Measurements from ENCODE around the gene SCEL. TPM values are rescaled to one million over a fixed set of nuclear protein-coding genes. Genes with fewer than 3 reads are reported as not detected.

The SCEL gene
- total RNA-seq, 1 experiment from 2014 or later, result 0.07 TPM

- Histone ChIP-seq H3K4me3 (replicated peaks in 1 of 2; ENCODE audit: low read depth in 1 of 2, low read length in 2 of 2) (no peak overlapping the region), H3K36me3 (ENCODE audit: control insufficient read depth in 1 of 2, insufficient read depth in 2 of 2, low read length in 2 of 2) (no peaks in the 10 kb centered on the region), H3K4me2 (ENCODE audit: low read length) (no peak overlapping the region), H3K27me3 (ENCODE audit: insufficient read depth, low read length) (peaks cover 8% of the 10 kb centered on the region), H3K9me3 (ENCODE audit: control insufficient read depth in 1 of 2, insufficient read depth in 1 of 2, low read depth in 1 of 2, low read length in 2 of 2) (no peaks in the 10 kb centered on the region), H3K4me1 (ENCODE audit: control insufficient read depth in 1 of 2, insufficient read depth in 2 of 2, low read length in 2 of 2) (no peaks in the 10 kb centered on the region), H4K20me1 (ENCODE audit: insufficient read depth) (no peaks in the 10 kb centered on the region), H3K9me2 (ENCODE audit: insufficient read depth) (no peaks in the 10 kb centered on the region), H2AFZ (ENCODE audit: low read depth, low read length, poor library complexity, severe bottlenecking) (no peak overlapping the region), H3K27ac (ENCODE audit: low read depth, low read length) (no peak overlapping the region), H3K79me2 (ENCODE audit: insufficient read depth, low read length) (no peaks in the 10 kb centered on the region), H3K9ac (ENCODE audit: low read length) (no peak overlapping the region)
- ChIA-PET POLR2A (no interaction called here), CTCF (no interaction called here), RAD21 (ENCODE audit: low non-redundant PET in 1 of 2, low total read pairs in 2 of 2, uncharacterized antibody in 2 of 2, unreplicated experiment in 2 of 2) (no interaction called here)
- intact Hi-C loops (cut with micrococcal nuclease), result loop anchor here (10.0 kb wide), 1 partner anchor 528 kb away; no protein-coding TSS in a partner anchor
- no TSS peak for BruUV-seq (replicated peaks)
- TF ChIP-seq SIN3A (IDR thresholded peaks at IDR 0.05; ENCODE audit: low read depth), result no peak
- no peak for TF ChIP-seq POLR2A (IDR thresholded peaks at IDR 0.05; ENCODE audit: borderline replicate concordance, extremely low read depth, insufficient read depth, insufficient read length)
- TF ChIP-seq FOSL1 (IDR thresholded peaks at IDR 0.05; ENCODE audit: low read depth), result no peak
- no peak for TF ChIP-seq POLR2AphosphoS5 (IDR thresholded peaks at IDR 0.05; ENCODE audit: low read depth, low read length)
- TF ChIP-seq, protein P1, sequence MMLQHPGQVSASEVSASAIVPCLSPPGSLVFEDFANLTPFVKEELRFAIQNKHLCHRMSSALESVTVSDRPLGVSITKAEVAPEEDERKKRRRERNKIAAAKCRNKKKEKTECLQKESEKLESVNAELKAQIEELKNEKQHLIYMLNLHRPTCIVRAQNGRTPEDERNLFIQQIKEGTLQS (IDR thresholded peaks at IDR 0.05), result no peak
- no peak for TF ChIP-seq ZNF274 (IDR thresholded peaks at IDR 0.05; ENCODE audit: low read depth, low read length)
- no peak for TF ChIP-seq MAX (IDR thresholded peaks at IDR 0.05)
- TF ChIP-seq RAD21 (IDR thresholded peaks at IDR 0.05; ENCODE audit: low read depth), result no peak
- no peak for TF ChIP-seq EZH2 (IDR thresholded peaks at IDR 0.05)
- no peak for TF ChIP-seq SP1 (IDR thresholded peaks at IDR 0.05; ENCODE audit: low read depth)
- TF ChIP-seq CBX3 (IDR thresholded peaks at IDR 0.05; ENCODE audit: low read depth), result no peak
- TF ChIP-seq SRF (IDR thresholded peaks at IDR 0.05; ENCODE audit: low read depth), result no peak
- no peak for TF ChIP-seq ZFX (IDR thresholded peaks at IDR 0.05)
- TF ChIP-seq EZH2phosphoT487 (IDR thresholded peaks at IDR 0.05; ENCODE audit: borderline replicate concordance), result no peak
- no peak for TF ChIP-seq TCF7L2 (IDR thresholded peaks at IDR 0.05; ENCODE audit: borderline replicate concordance, extremely low read depth, insufficient read depth, insufficient read length)
- TF ChIP-seq, protein P2, sequence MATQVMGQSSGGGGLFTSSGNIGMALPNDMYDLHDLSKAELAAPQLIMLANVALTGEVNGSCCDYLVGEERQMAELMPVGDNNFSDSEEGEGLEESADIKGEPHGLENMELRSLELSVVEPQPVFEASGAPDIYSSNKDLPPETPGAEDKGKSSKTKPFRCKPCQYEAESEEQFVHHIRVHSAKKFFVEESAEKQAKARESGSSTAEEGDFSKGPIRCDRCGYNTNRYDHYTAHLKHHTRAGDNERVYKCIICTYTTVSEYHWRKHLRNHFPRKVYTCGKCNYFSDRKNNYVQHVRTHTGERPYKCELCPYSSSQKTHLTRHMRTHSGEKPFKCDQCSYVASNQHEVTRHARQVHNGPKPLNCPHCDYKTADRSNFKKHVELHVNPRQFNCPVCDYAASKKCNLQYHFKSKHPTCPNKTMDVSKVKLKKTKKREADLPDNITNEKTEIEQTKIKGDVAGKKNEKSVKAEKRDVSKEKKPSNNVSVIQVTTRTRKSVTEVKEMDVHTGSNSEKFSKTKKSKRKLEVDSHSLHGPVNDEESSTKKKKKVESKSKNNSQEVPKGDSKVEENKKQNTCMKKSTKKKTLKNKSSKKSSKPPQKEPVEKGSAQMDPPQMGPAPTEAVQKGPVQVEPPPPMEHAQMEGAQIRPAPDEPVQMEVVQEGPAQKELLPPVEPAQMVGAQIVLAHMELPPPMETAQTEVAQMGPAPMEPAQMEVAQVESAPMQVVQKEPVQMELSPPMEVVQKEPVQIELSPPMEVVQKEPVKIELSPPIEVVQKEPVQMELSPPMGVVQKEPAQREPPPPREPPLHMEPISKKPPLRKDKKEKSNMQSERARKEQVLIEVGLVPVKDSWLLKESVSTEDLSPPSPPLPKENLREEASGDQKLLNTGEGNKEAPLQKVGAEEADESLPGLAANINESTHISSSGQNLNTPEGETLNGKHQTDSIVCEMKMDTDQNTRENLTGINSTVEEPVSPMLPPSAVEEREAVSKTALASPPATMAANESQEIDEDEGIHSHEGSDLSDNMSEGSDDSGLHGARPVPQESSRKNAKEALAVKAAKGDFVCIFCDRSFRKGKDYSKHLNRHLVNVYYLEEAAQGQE (IDR thresholded peaks at IDR 0.05; ENCODE audit: low read depth), result no peak
- no peak for TF ChIP-seq CEBPB (IDR thresholded peaks at IDR 0.05; ENCODE audit: low read depth)
- TF ChIP-seq YY1 (IDR thresholded peaks at IDR 0.05; ENCODE audit: extremely low read depth, insufficient replicate concordance, low read depth, low read length), result no peak
- no peak for TF ChIP-seq CTCF (IDR thresholded peaks at IDR 0.05 in 2 of 3, conservative IDR thresholded peaks at IDR 0.05 in 1 of 3; ENCODE audit: borderline replicate concordance in 1 of 3, insufficient read depth in 1 of 3, low read depth in 2 of 3, low read length in 2 of 3)
- ATAC-seq, result no peak
- DNase-seq (ENCODE audit: low read depth, low spot score), result no peak
Measured at GRCh38 chr13:77596777-77597176, 61.3 kb downstream of the SCEL start.
